Epithelial cell of esophagus (primary cell): Measurements from ENCODE around the gene CLCN2.

Experiments used
- DNase-seq: peaks from one replicate; pipeline ENCODE4 v3.0.0; 2010; ENCODE audit warnings: low read depth
- H3K4me3 ChIP-seq: 2 replicates; pipeline ENCODE4 v1.5.1; 2011; ENCODE audit warnings: mild to moderate bottlenecking, low read length, control low read depth
- TF ChIP-seq, protein P1 (sequence below): IDR thresholded peaks from 2 replicates; pipeline ENCODE4 v1.5.1; 2011; ENCODE audit warnings: low read depth, mild to moderate bottlenecking, low read length, control low read depth, inconsistent platforms; ENCODE audit not compliant: insufficient read depth; ENCODE audit errors: missing control alignments

The CLCN2 gene

DNA sequence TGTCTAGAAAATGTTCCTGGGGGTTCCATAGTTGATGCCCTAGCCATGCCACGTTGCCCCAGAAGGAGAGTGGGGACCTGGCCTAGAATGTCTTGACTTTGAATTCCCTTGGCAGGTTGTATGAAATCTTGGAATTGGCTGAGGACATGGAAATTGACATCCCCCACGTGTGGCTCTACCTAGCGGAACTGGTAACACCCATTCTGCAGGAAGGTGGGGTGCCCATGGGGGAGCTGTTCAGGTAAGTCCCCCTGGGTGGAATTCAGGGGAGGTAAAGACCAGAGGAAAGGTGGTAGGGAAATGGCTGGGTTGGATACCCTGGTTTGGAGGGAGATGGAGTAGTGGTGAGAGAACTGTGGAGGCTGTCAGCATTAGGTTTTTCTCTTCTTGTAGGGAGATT, 32.9 kb downstream of the CLCN2 start:
- no peak for DNase-seq
- H3K4me3 ChIP-seq, result no peak overlapping the region
- TF ChIP-seq, protein P1, sequence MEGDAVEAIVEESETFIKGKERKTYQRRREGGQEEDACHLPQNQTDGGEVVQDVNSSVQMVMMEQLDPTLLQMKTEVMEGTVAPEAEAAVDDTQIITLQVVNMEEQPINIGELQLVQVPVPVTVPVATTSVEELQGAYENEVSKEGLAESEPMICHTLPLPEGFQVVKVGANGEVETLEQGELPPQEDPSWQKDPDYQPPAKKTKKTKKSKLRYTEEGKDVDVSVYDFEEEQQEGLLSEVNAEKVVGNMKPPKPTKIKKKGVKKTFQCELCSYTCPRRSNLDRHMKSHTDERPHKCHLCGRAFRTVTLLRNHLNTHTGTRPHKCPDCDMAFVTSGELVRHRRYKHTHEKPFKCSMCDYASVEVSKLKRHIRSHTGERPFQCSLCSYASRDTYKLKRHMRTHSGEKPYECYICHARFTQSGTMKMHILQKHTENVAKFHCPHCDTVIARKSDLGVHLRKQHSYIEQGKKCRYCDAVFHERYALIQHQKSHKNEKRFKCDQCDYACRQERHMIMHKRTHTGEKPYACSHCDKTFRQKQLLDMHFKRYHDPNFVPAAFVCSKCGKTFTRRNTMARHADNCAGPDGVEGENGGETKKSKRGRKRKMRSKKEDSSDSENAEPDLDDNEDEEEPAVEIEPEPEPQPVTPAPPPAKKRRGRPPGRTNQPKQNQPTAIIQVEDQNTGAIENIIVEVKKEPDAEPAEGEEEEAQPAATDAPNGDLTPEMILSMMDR, result no peak

DNA sequence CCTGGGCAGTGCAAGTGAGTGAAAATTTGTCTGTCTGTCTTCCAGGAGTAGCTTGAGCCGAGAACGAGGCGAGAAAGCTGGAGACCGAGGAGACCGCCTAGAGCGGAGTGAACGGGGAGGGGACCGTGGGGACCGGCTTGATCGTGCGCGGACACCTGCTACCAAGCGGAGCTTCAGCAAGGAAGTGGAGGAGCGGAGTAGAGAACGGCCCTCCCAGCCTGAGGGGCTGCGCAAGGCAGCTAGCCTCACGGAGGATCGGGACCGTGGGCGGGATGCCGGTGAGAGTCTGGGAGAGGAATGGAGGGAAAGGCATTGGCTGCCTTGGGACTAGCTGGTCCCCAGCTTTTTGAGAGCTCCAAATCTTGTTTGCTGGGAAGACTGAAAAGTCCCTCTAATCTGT, 34.2 kb downstream of the CLCN2 start:
- no peak overlapping the region for H3K4me3 ChIP-seq
- no peak for DNase-seq

DNA sequence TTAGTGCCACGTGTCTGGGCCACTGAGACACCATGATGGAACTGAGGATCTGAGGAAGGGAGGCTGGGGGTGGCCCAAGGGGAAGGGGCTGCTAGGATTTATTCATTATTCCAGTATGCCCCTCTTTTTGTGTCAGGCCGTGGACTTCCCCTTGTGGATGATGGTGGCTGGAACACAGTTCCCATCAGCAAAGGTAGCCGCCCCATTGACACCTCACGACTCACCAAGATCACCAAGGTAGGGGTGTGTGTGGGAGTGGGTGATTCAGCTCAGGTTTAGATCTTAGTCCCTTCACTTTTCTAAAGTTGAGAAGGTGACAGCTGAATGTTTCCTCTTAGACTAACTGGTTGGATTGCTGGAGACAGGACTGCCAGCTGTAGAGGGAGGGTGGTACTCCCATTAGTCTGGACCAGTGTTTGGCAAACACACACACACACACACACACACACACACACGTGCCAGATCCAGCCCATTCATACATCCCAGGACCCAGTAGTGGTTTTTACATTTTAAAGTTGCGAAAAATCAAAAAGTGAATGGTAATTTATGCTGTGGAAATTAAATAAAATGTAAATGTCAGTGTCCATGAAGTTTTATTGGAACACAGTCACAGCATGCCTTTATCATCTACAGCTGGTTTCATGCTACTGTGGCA, 35.6 kb downstream of the CLCN2 start:
- H3K4me3 ChIP-seq, result no peak overlapping the region
- TF ChIP-seq, protein P1, result no peak
- DNase-seq, result peak; percentile 64

More for the DNA sequence above, 34.2 kb downstream of the CLCN2 start:
- TF ChIP-seq, protein P1, result no peak

DNA sequence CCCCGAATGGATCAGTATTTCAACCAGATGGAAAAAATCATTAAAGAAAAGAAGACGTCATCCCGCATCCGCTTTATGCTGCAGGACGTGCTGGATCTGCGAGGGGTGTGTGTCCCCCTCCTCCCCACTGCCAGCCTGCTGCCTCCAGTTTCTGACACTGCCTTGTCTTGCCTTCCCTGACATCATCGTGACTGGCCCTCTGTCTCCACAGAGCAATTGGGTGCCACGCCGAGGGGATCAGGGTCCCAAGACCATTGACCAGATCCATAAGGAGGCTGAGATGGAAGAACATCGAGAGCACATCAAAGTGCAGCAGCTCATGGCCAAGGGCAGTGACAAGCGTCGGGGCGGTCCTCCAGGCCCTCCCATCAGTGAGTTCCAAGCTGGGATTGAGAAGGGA, 36.1 kb downstream of the CLCN2 start:
- TF ChIP-seq, protein P1, result no peak
- DNase-seq, result no peak
- H3K4me3 ChIP-seq, result no peak overlapping the region

DNA sequence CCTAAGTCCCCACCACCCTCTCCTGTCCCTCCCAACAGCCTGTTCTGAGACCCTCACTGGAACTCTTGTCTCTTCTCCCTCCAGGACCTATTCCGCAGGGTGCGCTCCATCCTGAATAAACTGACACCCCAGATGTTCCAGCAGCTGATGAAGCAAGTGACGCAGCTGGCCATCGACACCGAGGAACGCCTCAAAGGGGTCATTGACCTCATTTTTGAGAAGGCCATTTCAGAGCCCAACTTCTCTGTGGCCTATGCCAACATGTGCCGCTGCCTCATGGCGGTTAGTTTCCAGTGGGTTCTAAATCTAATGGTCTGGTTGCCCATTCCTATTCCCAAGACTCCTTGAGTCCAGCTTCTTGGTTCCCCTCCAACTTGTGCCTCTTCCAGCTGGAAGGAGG, 37.7 kb downstream of the CLCN2 start:
- no peak for DNase-seq
- TF ChIP-seq, protein P1, result no peak
- H3K4me3 ChIP-seq, result no peak overlapping the region

DNA sequence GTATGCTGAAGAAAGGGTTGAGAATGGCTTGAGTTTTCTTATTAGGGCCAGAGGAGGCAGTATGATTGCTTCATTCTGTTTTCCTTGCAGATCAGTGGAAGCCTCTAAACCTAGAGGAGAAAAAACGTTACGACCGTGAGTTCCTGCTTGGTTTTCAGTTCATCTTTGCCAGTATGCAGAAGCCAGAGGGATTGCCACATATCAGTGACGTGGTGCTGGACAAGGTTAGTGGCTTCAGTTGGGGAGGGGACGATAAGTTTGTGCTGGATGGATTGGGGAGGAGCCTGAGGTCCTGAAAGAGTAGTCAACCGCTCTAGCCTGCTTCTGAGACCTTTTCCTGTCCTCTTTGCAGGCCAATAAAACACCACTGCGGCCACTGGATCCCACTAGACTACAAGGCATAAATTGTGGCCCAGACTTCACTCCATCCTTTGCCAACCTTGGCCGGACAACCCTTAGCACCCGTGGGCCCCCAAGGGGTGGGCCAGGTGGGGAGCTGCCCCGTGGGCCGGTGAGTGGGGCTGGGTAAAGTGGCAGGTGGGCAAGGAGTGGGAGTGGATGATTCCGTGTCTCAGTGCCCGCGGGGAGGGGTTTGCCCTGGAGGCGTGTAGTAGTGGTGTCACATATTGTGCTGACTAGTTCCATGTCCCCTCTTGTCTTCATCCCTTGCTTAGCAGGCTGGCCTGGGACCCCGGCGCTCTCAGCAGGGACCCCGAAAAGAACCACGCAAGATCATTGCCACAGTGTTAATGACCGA, 38.5 kb downstream of the CLCN2 start:
- no peak overlapping the region for H3K4me3 ChIP-seq
- DNase-seq, result no peak
- TF ChIP-seq, protein P1, result no peak
